ENCODE data around the gene TMEM45B.

DNA sequence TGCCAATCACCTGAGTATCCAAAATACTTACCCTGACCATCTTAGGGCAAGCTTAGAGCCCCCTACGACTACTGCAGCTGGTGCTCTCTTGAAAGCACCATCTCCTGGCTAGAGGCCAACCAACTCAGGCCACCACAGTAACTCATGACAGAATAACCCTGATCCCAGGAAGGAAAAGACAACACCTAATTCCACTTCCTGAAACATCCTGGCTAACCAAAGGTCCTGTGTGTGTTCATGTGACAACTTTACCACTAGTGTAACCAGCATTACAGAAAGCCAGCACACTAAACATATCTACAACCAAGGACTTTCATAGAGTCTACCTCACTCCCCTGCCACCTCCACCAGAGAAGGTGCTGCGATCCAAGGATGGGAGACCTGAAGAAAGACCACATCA lies 17.4 kb upstream of the TMEM45B start:
- TF ChIP-seq CTCF (IDR thresholded peaks at IDR 0.05) = no peak
- TF ChIP-seq POLR2A (IDR thresholded peaks at IDR 0.05) = no peak
- no peak for TF ChIP-seq POLR2AphosphoS5 (IDR thresholded peaks at IDR 0.05; ENCODE audit: insufficient read depth in 1 of 2, low read depth in 1 of 2)
